A673 (cell line): ENCODE results near the gene IWS1.

Experiments
- EZH2 ChIP-seq: fragments of 200-600 bp; sonication (generic); IDR thresholded peaks from 2 replicates; pipeline ENCODE4 v1.6.1; 2017; ENCODE audit warnings: borderline replicate concordance, low read depth, mild to moderate bottlenecking, mixed read lengths, antibody characterized with exemption, low read length; ENCODE audit not compliant: poor library complexity, severe bottlenecking
- TF ChIP-seq, protein P1 (sequence below): fragments of 300-800, 200-600 bp; sonication (generic); conservative IDR thresholded peaks from 2 replicates; pipeline ENCODE4 v1.5.1; 2017; ENCODE audit warnings: low read depth, mild to moderate bottlenecking, antibody characterized with exemption, low read length, moderate library complexity, mixed read lengths

GRCh38 chr2:127475788-127476187 lies 50.5 kb downstream of the IWS1 start:
- no peak for TF ChIP-seq EZH2
- TF ChIP-seq, protein P1, sequence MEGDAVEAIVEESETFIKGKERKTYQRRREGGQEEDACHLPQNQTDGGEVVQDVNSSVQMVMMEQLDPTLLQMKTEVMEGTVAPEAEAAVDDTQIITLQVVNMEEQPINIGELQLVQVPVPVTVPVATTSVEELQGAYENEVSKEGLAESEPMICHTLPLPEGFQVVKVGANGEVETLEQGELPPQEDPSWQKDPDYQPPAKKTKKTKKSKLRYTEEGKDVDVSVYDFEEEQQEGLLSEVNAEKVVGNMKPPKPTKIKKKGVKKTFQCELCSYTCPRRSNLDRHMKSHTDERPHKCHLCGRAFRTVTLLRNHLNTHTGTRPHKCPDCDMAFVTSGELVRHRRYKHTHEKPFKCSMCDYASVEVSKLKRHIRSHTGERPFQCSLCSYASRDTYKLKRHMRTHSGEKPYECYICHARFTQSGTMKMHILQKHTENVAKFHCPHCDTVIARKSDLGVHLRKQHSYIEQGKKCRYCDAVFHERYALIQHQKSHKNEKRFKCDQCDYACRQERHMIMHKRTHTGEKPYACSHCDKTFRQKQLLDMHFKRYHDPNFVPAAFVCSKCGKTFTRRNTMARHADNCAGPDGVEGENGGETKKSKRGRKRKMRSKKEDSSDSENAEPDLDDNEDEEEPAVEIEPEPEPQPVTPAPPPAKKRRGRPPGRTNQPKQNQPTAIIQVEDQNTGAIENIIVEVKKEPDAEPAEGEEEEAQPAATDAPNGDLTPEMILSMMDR: no peak
